HG02981 (cell line): ENCODE data around the gene PADI1.

Experiments
- ATAC-seq: cut with Tn5 transposase; IDR thresholded peaks from one replicate; pipeline ENCODE4 v1.9.1; 2021; ENCODE audit warnings: mild to moderate bottlenecking, moderate library complexity; ENCODE audit not compliant: unreplicated experiment

PADI1 gene

DNA sequence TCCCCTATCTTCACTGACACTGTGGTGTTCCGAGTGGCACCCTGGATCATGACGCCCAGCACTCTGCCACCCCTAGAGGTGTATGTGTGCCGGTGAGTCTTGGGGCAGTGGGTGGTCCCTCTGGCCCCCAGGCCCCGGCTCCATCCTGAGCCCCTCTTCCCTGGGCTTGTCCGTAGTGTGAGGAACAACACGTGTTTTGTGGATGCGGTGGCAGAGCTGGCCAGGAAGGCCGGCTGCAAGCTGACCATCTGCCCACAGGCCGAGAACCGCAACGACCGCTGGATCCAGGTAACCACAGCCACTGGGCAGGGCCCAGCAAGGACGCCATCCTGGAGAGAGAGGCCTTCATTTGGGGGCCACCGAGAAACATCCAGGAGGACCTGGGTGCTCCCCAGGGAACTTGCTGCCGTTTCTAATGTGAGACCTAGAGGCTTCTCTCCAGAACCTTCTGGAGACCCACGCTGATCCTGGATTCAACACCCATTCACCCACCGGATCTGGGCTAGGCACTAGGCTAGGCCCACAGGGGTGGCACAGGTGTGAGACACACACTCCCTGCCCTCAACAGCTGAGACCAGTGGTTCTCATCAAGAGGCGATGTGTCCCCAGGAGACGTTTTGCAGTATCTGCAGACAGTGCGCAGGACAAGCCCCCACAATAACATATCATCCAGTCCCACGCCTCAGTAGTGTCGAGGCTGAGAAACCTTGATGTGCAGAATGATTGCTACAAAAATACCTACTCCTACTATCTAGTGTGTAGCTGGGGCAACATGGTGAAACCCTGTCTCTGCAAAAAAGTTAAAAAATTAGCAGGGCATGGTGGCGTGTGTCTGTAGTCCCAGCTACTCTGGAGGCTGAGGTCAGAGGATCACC lies 66.2 kb downstream of the PADI1 start:
- no peak for ATAC-seq

DNA sequence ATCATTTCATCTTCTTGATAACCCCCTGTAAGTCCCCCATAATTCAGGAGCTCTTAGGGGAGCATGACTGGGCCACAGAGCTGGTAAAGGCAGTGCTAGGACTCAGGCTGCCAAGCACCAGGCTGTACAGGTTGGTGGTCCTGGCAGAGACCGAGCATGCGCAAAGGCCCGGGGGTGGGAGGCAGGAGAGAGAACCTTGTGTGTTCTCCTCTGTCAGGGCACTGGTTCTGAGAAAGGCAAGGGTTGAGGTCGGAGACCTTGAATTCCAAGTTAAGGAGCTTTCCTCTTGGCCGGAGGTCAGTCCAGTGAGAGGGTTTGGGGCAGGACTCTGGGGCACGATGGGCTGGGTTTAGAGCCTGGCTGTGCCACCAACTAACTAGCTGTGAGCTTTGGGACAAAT lies 67.1 kb downstream of the PADI1 start:
- no peak for ATAC-seq

DNA sequence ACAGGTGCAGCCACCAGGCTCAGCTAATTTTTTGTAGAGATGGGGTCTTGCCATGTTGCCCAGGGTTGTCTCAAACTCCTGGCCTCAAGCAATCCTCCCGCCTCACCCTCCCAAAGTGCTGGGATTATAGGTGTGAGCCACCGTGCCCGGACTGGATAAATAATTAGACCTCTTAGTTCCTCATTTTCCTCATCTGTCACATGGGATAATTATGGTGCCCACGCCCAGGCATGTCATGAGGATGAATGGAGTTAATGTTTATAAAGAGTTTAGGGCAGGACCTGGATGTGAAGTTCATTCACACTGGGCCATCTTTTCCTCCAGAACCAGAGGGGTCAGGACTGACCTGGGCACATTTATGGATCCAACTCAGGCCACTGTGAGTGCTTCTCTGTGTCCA lies 67.7 kb downstream of the PADI1 start:
- ATAC-seq, result no peak

DNA sequence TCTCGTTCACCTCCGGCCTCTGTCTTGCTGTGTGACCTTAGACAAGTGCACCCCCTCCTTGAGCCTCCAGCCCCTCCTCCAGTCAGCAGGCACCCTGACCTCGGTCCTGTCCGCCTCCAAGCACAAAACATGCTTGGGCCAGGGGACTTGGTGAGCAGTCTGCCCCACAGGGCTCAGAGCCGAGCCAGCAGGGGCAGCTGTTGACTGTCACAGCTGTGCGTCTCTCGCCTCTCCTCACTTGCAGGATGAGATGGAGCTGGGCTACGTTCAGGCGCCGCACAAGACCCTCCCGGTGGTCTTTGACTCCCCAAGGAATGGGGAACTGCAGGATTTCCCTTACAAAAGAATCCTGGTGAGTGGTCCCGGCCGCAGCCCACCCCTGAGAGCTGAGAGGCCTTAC lies 68.2 kb downstream of the PADI1 start:
- ATAC-seq, result no peak

DNA sequence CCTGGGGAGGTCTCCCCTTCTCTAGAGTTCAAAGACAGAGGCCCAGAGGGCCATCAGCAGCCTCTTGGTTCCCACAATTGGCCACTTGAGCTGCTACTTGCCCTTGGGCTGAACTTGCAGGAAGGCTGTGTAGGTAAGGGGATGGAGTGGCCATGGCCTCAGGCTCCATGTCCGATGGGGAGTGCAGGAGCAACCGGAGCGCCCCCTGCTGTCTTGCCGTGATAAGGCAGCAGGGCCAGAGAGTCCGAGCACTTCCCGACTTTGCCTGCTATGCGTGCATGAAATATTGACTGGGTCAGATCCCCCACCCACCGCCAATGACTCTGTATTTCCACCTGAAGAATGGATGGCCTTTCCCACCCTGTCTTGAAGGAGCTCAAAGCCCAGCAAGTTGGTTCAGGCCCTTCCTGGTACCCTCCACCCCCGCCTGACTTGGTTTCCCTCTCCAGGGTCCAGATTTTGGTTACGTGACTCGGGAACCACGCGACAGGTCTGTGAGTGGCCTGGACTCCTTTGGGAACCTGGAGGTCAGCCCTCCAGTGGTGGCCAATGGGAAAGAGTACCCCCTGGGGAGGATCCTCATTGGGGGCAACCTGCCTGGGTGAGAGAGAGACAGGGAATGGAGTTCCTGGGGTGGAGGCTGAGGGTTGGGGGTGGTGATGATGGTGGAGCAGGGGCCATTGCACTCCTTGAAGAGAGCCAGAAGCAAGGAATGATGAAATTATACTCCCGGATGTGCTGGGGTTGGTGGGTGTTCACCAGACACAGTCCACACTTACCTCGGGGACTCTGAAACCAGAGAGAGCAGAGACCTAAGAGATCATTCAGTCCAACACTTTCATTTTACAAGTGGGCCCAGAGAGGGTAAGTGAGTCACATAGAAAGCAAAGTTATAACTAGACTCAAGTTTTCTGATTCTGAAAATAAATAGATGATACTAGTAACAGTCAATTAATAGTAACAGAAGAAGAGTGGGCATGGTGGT lies 69.5 kb downstream of the PADI1 start:
- ATAC-seq, result no peak

DNA sequence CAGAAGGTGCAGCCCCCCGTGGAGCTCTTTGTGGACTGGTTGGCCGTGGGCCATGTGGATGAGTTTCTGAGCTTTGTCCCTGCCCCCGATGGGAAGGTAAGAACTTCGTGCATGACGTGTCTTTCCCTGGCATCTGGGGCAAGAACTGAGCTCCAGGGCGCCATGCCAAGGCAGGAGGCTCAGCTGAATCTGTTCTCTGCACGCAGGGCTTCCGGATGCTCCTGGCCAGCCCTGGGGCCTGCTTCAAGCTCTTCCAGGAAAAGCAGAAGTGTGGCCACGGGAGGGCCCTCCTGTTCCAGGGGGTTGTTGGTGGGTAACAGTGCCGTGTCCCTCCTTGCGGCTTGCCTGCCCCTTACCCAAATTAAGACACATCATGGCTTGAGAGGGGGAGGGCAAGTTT lies 71.6 kb downstream of the PADI1 start:
- no peak for ATAC-seq

DNA sequence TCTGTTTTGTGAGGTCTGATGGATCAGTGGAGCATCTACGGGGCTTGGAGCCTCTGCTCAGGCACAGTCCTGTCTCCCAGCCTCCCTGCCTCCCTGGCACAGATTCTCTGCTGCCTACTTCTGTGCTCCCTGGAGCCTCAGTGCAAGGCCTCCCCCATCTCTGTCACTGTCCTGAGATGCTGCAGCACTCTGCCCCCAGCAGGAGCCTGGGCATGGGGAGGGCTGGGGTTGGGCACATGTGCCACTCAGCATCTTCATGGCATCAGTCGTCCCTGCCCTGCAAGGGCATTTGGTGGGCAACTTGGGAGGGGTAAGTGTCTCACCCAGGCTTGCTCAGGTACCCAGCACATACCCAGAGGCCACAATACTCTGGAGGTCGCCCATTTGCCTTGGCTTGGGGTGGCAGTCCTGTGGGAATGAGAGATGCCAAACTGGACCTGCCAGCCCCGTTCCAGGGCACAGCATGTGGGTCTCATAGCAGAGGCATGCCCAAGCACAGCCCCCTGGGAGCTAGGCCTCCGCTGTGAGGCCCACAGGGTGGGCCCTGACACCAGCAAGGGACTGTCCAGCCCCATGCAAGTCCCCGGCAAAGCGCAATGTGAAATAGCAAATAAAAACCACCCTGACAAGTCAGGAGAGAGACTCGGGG lies 72.7 kb downstream of the PADI1 start:
- no peak for ATAC-seq

DNA sequence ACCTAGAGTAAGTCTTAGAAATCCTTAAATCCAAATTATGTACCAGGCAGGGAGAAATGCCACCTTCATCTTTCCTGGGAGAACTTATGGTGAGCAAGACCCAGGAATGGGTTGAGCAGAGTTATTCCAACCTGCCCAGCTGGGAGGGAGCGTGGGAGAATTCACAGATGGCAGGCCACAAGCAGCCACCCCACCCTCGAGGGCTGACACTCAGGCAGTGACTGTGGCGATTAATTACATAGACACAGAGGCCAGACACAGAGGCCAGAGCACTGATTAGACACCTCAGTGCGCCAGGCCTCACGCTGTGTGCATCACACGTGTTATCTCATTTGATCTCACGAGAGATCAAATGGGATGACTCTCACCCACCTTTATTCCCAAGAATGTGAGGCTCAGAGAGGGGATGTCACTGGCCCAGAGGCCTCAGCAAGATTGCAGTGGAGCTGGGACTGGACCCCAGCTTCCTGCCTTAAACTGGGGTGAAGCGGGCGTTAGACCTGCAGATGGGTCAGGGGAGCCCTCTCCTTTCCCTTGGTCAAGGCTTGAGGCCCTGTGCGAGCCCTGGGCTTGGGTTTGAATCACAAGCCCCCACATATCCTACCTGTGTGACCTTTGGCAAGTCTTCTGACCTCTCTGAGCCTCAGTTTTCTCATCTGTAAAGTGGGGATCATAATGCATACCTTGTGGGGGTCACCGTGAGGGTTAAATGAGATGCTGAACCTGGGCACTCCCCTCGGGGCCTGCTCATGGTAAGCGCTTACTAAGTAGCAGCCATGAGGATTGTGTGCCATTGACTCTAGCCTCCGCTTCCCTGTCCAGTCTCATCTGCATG lies 74.3 kb downstream of the PADI1 start:
- no peak for ATAC-seq

DNA sequence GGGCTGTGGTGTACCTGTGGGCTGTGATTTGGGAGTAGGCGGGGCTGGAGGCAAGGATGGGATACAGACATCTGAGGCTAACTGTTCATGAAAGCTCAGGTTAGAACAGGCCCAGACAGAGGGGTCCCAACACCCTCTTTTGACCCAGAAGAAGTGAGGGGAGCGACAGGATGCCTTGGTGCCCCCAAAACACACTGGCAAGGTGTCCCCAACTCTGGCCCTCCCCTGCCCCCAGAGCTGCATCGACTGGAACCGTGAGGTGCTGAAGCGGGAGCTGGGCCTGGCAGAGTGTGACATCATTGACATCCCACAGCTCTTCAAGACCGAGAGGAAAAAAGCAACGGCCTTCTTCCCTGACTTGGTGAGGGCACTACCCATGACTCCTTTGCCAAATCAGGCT lies 75.5 kb downstream of the PADI1 start:
- no peak for ATAC-seq

DNA sequence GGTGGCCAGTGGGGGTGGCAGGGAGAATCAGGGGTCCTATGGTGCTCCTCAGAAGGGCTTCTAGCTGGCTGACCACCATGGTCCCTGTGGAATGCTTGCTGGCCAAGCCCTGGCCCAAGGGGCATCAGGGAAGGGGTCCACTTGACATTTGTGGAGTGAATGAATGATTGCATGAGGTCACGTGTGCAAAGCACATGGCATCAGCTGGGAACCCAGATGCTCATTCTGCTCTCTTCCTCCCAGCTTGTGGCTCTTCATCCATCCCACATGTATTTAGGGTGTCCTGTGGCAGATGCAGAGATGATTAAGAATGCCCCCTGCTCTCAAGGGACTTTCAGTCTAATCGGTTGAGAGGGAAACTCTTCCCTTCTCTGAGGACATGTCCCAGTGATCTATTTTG lies 76.0 kb downstream of the PADI1 start:
- ATAC-seq, result no peak

DNA sequence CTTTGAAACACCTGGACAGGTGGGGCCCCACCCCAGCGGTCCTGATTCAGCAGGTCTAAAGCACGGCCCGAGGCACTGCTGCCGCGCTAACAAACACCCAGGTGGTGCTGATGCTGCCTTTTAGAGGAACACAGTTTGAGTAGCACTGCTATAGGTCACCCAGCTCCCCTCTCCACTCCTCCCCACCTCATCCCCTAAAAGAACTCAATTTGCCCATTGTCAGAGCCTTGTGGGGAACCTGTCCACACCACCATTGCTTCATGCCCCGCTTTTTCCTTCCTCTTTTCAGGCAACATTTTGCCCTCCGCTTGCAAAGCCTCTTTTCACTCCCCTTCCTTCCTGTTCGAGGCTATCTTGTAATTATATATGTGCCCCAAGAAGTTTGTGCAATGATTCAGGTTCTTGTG lies 76.8 kb downstream of the PADI1 start:
- ATAC-seq, result no peak

DNA sequence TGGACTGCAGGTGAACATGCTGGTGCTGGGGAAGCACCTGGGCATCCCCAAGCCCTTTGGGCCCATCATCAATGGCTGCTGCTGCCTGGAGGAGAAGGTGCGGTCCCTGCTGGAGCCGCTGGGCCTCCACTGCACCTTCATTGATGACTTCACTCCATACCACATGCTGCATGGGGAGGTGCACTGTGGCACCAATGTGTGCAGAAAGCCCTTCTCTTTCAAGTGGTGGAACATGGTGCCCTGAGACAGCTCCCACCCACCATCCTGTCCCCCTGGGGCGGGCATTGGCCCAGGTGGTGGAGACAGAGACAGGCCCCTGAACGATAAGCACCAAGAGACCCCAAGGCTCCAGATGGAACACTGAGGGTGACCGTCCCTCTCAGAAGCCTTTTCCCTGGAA lies 77.9 kb downstream of the PADI1 start:
- no peak for ATAC-seq

DNA sequence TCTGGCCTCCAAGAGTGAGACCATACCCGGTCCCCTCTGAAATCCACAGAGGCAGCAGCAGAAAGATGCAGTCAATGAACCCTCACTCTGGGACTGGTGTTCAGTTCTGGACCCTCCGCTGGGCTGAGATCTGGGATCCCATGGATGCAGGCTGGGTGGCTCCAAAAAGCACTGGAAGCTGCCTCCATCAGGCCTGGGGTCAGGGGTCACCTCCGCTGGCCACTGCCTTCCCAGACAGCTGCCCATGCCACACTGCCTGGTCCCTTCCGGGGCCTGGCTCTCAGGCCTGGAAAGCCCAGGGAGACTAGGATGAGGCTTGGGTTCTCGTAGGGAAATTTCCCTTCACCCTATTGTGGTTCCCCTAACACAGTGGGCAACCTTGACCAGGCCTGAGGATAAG lies 81.7 kb downstream of the PADI1 start:
- ATAC-seq, result no peak

DNA sequence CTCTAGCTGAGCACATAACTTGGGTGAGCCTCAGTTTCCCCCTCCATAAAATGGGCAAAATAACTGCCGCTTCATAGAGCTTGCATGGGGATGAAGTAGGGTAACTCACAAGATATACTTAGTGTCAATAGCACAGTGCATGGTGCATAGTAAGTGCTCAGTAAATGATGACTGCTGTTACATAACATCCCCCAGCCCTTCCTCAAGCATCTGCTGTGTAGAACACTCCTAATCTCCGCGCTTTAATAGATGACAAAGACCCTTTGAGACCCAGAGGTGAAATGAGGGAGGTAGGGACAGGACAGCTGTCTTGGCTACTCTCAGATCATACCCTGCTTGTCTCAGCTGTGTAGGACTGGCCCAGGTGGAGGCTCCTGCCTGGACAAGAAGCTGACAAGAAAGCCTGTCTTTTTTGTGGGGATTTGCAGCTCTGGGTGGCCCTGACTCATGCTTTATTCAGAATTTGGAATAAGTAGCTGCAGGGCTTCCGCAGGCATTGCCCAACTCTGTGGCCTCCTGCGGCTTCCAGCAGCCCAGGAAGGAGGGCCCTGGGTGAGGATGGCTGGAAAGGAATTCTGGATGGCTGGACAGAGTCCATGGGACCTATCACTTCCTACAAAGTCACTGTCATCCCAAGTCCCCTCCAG lies 82.3 kb downstream of the PADI1 start:
- no peak for ATAC-seq

DNA sequence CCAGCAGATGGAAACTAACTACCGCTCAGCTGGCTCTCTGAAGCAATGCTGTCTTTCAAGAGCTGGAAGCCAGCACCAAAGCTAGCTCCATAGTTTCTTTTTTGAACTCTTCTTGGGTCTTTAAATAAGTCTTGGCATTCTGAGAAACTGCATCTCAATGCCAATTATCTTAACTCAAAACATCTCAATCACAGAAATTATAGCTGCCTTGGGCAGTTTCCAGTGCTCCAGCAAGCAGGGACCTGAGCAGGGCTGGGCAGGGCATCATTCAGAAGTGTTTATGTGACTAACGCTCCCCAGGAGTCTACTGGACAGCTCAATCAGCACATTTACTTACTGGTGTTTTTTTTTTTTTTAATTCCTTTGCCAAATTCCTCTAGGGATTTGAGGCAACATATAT lies 84.8 kb downstream of the PADI1 start:
- no peak for ATAC-seq

DNA sequence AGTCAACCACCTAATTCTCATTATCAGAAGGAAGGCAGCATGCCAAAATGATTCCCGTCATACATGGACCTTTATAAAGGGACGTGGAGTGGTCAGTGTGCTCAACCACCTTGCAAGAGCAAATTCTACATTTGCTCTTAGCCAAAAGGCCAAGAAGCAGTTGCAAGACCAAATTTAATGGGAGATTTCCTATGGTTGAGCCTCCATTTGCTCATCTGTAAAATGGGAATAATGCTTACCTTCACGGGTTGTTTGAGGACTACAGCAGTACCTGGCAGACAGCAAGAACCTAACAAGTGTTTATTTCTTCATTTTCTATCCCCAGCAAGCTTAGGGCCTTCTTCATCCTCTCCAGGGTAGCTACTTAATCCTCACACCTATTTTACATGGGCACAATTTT lies 85.6 kb downstream of the PADI1 start:
- no peak for ATAC-seq

DNA sequence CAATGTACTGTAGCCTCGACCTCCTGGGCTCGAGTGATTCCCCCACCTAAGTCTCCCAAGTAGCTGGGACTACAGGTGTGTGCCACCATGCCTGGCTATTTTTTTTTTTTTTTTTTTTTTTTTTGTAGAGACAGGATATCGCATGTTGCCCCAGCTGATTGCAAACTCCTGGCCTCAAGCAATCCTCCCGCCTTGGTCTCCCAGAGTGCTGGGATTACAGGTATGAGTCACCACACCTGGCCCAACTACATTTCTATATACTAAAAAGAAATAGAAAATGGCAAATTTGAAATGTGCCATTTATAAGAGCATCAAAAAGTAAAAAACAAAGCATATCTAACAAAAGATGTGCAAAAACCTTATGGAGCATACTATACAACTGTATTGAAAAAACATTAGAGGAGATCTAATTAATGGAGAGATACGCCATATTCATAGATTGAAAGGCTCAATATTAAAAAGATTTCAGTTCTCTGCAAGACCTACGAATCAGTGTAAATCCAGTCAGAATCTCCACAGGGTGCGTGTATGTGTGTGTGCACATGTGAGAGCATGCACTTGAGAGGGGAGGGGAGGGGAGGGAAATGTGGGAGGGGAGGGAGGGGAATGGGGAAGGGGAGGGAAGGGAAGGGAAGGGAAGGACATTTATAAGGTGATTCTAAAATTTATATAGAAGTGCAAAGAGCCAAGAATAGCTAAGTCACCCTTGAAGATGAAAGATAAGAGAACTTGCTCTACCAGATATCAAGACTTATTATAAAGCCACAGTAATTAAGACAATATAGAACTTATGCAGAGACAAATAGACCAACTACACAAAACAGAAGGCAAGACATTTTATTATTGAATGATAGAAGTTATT lies 87.6 kb downstream of the PADI1 start:
- ATAC-seq, result no peak

DNA sequence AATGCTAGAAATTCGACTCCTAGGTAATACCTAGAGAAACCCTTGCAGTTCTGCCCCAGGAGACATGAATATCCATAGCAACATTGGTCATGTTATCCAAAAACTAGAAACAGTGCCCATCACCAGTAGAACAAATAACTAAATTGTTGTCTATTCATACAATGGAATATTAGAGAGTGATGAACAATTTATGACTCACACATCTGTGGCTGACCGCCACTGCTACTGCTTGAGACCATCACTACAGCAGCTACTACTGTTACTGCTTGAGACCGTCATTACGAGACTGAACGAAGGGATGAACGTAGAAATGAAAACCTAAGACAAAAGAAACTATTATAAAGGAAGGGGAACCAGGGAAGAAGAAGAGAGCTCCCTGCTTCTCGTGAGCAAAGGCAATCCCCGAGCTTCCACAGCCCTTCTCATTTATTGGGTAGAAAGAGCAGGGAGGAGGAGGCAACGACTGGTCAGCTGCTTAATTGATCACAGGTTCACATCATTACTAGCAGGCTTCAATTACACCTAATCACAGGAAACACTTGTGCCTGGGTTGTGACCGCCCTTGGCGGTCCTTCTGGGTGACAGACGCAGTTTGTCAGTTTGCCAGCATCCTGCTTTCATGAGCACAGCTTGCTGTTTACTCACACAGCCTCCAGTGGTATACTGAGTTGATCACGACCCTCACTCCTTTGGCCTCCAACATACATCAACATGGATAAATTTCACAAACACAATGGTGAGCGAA lies 88.9 kb downstream of the PADI1 start:
- ATAC-seq, result no peak
